Measurements from ENCODE around the gene WWC1.
"Not testable (repeated sequence)": the region's sequence is repeated elsewhere in the genome, so short reads cannot be mapped to it uniquely, and the experiment has no call there.

The WWC1 gene

DNA sequence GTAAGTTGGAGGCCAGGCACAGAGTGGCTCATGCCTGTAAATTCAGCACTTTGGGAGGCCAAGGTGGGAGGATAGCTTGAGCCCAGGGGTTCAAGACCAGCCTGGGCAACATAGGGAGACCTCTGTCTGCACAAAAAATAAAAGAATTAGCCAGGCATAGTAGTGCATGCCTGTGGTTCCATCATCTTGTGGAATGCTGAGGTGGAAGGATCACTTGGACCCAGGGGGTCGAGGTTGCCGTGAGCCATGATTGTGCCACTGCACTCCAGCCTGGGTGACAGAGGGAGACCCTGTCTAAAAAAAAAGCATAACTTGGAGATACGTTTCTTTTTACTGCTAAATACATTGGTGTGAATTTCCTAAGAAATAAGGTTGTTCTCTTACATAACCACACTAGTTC, 19.1 kb downstream of the WWC1 start:
- not testable (repeated sequence) for DNase-seq

DNA sequence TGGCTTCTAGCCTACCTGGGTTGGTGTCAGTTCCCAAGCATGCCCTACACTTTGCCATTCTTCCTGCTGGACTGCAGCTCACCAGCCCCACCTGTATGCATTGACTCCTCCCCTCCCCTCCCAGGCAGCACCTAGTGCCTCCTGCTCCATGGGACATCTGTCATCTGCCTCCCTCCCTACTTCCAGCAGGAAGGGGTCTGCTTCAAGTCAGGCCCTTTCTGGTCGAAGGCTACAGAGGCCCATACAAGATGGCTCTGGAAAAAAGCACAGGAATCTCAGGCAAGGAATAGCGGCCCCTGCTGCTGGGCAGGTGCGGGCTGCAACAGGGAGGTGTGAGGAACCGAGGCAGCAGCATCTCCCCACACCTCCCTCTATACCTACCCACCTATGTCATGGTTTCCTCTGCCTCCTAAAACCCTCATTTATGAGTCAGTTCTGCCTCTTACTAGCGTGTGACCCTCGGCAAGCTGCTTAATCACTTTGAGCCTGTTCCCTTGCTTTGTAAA, 19.7 kb downstream of the WWC1 start:
- DNase-seq, result peak; percentile 73

DNA sequence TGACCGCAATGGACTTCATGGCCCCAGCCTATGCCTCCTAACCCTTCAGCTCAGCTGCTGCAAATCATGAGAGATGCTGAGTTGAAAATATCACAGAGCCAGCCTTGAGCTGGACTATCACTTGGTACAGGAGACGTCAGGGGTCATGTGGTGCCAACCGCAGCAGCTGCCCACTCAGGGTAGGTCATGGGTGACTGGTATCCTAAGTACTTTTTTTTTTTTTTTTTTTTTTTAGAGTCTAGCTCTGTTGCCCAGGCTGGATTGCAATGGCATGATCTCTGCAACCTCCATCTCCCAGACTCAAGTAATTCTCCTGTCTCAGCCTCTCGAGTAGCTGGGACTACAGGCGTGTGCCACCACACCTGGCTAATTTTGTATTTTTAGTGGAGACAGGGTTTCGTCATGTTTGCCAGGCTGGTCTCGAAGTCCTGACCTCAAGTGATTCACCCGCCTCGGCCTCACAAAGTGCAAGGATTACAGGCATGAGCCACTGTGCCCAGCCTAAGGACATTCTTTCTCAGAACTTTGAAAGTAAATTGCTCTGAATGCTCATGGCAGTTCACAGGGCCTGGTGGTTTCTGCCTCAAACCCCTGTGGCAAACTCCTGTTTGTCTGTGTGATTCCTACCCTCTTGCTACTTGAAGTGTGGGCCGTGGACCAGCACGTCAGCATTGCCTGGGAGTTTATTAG, 21.3 kb downstream of the WWC1 start:
- peak; percentile 76 for DNase-seq

DNA sequence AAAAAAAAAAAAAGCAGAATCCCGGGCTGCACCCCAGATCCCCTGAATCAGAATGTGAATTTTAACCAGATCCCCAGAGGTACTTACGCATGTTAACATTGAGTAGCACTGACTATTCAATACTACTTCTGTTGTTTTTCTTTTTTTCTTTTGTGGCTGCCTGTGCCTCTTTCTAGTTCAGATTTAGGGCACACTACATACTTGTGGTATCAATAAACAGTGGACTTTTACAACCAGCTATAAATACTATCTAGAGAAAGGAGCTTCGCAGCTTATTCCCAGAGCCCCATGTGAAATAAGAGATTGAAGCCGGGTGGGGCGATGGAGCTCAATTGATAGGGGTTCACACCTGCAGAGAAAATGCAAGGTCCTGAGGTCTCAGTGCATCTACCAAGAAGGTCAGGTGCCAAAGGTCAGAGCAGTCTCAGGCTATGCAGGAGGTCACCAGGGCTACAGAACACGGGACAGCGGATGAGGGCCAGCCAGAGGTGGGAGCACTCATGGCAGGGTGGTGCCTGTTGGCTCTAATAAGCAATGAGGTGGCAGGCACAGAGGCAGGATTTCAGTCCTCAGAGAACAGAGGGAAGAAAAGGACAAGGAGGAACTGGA, 22.3 kb downstream of the WWC1 start:
- DNase-seq, result no peak

DNA sequence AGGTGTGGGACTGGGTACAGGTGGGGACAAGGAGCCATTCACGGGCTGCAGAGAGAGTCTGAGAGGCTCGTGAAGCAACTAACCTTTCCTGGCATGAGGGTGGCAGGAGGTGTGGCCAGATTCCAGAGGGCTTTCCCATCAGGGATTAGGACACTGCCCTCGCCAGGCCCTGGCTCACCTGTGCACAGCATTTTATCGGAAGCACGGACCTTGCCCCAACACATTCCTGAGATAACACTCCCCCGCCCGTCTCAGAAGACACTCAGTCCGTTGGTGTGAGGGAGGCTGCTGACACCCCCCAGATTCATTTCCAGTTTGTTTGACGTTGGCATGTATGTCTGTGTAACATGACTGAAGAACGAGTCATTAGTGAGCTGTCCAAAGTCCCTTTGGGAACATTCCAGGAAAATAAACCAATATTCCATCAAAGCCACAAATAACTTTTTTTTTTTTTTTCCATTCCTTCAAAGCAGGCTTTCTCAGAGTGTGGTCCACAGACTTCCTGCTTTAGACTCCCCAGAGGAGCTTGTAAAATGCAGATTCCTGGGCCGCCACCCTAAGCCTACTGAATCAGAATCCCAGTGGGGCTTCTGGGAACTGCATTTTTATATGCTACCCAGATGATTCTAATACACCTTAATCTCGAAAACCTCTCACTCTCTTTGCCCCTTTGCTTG, 23.4 kb downstream of the WWC1 start:
- DNase-seq, result peak; percentile 96

DNA sequence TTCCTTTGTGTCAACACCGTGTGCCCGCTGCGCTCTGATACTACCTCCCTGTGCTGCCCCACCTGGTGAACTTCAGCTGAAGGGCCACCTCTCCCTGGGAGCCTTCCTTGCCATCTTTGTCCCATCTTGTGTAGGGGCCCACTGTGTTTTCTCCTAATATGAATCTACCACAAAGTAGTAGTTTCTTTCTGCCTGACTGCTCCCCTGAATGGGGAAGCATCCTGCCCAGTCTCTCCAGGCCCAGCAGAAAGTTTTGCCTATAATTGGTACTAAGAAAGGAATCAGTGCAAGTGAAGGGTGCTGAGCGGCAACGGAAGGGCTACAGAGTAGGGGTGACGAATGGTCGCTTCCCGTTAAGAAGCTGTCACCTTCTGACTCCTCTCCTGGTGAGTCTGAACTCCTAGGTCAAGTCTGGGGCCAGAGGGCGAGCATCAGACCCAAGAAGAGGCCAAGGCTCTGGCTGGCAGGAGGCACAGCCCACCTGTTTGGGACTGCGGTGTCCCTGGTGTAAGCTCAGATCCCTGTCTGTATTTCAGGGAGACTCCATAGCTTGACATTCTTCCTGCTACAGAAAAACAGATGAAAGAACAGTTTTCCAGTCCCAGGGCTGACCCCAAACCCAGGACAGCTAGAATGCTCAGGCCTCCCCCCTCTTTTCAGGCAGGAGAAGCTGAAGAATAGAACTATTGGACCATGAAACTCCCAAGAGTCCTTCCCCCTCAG, 24.1 kb downstream of the WWC1 start:
- DNase-seq, result no peak

DNA sequence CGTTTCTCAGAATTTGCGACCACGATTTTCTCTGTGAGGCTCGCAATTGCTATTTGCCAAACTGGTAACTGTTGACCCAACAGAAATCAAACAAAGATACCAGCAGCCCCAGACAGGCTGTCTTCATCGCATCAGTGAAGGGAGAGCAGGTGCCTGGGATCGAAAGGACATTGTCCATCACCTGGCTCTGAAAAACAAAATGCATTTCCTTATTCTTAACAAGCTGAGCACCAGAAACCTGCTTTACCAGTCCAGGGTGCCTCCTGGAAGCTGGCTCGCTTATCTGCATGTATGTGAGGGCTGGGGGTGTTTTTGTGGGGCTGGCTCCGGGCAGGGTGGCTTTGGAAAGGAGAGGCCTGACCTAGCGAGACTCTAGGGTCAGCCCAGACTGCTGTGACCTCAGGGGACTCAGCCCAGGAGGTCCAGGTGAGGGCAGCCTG, 24.7 kb downstream of the WWC1 start:
- DNase-seq, result peak; percentile 87

DNA sequence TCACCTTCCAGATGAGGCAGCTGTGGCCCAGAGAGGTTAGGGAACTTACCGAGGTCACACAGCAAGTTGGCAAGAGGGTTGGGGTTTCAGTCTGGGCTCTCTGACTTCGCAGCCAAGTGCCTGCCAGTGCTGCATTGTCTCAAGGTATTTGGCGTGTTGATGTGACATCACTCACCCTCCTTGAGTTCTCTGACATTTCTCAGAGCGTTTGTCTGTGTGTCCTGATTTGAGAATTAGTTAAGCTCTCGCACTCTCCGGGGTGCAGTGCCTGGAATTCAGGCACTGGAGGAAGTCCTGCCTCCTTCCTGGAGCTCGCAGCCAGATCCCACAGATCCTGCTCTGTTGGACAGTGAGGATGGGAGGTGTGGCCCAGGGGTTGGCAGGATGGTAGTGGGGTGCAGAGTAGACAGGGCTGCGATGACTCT, 25.7 kb downstream of the WWC1 start:
- peak; percentile 79 for DNase-seq

DNA sequence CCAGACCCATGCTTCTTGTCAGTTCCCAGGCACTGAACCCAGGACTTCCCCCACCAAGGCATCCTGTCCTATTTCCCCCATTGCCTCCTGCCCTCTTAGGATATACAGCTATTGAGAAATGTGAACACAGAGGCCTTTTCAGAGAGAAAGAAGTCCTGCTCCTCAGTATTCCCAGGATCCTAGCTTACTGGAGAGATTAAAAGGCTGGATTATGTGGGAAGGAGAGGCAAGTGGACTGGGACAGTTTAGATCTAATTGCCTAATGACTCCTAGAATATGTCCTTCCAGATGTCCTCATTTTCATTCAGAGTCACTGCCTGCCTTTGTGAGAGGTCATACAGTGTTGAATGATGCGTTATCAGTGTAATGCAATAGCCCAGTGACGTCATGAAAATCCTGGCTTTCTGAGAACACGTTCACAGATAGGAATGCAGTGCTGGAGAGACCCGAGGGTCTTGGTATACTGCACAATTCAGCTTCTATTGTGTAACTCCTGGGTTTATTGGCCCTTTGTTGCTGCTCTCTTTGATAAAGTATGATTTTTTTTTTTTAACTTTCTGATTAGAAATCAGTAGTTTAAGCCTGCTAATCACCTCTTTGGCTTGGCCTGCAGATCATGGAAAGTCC, 26.2 kb downstream of the WWC1 start:
- DNase-seq, result peak; percentile 91

DNA sequence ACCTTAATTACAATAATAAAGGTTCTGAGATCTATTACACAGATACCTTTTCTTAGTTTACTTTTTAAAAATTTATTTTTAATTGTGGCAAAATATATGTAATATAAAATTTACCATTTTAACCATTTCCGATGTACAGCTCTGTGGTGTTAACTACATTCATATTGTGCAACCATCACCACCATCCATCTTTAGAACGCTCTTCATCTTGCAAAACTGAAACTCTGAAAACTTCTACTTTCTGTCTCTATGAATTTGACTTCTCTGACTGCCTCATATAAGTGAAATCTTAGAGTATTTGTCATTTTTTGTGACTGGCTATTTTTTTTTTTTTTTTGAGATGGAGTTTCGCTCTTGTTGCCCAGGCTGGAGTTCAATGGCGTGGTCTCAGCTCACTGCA, 26.8 kb downstream of the WWC1 start:
- no peak for DNase-seq

DNA sequence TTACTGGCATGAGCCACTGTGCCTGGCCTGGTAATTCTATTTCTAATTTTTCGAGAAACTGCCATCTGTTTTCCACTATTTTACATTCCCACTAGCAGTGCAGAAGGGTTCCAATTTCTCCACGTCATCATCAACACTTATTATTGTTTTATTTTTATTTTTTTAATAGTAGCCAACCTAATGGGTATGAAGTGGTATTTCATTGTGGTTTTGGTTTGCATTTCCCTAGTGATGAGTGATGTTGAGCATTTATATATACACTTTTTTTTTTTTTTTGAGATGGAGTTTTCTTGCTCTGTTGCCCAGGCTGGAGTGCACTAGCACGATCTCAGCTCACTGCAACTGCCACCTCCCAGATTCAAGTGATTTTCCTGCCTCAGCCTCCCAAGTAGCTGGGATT, 28.3 kb downstream of the WWC1 start:
- no peak for DNase-seq

DNA sequence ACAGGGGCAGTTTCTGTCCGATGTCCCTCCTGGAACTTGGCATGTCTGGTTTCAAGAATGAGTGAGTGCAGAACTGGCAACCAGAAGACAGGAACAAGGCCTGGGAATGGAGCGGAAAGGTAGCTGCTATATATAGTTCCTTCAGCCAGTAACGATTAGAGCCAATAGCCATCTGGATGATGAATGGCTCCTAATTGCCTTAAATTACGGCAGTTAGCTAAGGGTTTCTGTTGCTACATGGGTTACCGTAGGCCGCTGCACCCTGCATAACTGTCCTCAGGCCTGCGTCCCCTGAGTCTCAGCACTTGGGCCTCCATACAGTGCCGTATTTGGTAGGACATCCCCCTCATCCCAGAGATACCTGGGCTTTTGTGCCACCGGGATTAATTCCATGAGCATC, 29.4 kb downstream of the WWC1 start:
- DNase-seq, result peak; percentile 87

DNA sequence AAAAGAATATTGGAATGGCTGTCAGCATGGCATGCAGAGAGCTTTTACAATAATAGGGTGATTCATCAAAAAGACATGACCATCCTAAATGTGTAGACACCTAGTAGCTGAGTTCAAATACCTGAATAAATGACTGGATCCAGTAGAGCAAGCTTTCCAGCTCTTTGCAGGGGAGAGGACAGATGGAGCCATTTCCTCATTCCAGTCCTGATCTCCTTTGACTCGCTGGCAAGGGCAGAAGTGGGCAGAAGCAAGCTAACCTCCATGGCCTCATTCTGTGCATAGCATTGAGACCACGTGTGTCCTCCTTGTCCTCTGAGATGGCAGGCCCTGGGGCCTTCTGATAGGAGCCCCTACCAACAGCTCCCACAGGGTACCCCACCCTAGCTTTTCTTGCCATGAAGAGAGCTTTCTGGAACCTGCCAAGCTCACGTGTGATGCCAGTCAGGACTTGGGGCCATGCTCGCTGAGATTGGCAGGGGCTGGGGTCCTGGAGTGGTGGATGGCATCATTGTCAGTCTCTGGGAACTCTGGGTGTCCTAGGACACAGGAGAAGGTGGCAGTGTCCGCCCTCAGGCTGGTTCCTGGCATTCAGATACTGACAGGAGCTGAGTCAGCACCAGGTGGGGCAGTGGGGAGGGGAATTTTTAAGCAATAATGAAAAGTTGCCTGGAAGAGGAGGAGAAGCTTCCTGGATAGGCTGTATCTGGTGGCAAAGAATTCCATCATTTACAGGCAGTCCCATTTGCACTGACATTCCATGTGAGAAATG, 33.6 kb downstream of the WWC1 start:
- DNase-seq, result peak; percentile 84

DNA sequence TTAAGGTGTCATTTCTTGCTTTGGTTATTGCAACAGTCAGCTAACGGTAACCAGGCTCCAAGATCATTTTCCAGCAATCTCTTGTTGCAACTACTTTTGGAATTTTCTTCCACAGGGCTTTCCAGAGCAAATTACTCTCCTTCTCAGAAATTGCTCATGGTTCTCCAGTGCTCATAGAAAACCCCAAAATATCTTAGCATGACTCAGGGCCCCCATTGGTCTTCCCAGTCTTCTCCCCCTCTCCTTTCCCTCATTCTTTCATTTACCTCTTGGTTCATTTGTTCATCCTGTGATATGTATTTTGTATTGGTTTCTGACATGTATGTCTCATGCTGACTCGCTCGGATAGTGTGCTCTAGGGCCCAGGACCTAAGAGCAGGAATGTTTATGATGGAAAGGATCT, 35.6 kb downstream of the WWC1 start:
- DNase-seq, result no peak

DNA sequence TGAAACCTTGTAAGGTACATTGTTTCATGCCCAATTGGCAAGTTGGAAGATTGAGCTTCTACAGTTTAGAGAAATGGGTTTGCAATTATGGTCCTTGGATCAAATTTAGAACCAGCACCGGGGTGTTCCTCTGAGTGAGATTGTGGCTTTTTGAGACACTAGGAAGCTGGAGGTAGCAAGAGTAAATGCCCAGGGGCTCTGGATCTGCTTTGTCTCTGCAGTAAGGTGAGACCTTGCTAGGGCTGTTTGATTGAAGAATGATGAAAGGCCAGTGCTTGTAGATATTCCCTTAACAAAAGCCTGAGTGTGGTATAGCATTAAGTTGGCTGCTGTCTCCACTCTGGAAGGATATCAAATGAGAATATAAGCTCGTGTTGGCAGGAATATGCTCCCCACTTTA, 36.0 kb downstream of the WWC1 start:
- peak; percentile 67 for DNase-seq

DNA sequence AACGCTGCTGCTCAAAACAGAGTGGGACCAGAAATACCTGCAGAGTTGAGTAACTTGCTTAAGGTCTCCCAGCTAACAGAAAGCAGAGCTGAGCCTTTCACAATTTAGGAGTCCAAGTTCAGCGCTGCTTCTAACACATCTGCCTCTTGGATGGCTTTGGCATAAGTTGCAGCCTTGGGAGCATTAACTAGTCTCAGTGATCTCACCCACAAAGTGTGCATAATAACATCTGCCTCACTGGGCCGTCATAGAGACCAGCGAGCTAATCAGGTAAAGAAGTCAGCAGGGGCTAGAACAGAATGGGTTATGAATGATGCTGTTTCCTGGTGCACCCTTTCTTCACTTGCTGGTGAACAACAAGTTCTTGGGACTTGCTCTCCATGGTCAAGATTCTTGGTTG, 36.5 kb downstream of the WWC1 start:
- no peak for DNase-seq

DNA sequence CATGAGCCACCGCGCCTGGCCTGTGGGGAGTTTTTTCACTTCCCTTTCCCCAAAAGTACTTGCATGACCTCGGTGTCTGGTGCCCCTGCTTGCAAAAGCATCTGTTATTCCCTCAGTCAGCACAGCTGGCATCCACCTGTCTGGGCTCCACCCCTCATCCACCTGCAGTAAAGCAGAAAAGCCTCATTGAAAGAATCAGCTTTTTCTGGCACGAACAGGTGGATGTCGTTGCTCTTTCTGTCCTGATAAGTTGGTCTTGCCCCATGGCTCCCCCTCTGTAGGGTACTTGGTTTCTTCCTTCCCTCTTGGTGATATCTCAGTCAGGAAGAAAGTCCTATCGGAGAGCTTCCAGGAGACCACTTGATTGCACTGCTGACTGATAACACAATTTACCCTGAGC, 37.4 kb downstream of the WWC1 start:
- DNase-seq, result peak; percentile 67

DNA sequence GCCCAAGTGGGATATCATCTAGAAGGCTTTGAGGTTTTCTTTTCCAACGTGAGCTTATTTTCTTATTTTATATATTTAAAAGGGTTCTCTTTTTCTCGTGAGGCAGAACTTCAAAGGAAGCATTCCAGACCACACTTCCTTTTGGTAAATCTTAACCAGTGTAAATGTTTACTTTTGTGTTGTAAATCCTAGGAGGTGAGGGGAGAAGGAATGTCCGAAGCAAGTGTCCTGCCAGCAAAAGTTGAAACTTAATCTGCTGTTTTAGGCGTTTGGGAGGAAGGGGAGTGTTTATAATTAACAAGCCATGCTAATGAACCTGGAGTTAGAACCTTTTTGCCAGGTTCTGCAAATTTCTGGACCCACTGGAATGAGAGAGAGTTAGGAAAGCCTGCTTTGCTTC, 37.9 kb downstream of the WWC1 start:
- no peak for DNase-seq

DNA sequence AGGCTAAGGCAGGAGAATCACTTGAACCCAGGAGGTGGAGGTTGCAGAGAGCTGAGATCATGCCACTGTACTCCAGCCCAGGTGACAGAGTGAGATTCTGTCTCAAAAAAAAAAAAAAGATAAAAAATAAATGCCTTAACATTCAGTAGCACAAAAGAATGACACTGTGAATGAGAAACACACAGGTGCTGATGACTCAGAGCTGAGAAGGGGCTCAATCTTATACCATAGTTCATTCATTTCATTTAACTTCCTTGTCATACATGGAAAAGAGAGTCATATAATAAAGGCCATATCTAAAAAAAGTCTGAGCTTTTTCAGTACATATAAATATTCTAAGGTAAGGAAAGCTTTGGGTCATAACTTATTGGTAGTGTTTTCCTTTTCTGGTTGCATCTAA, 40.6 kb downstream of the WWC1 start:
- DNase-seq, result no peak

DNA sequence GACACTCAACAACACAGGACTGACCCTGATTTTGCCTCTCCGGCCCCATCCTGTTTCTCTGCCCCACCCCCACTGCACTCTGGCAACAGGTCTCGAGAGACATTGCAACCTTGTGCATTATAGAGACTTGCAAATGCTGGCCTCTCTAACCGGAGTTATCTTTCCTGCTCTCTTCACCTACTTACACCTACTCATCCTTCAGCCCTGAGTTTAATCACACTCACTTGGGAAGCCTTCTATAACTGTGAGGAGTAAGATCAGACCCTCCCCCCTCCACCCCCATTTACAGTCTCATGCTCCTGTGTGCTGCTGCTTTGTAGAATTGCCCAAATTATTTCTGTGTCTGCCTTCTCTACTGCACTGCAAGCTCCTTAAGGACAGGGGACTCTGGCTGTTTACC, 42.8 kb downstream of the WWC1 start:
- no peak for DNase-seq

DNA sequence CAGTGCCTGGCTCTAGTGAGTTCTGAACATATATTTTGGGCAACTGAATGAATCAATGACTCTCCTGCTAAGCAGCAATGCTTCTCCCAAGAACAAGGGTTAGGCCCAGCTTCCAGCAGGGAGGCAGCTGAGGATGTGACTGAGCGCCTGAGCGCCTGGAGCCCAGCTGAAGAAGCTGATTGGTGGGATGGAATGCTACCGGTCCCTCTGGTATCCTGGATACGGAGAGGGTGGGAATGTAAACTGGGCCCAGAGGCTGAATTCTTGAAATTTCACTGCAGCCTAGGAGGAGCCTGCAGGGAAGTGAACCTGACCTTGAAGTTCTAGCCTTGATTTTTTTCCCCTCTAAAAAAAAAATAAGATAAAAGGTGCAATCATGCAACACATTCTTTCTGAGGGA, 43.2 kb downstream of the WWC1 start:
- DNase-seq, result peak; percentile 96

DNA sequence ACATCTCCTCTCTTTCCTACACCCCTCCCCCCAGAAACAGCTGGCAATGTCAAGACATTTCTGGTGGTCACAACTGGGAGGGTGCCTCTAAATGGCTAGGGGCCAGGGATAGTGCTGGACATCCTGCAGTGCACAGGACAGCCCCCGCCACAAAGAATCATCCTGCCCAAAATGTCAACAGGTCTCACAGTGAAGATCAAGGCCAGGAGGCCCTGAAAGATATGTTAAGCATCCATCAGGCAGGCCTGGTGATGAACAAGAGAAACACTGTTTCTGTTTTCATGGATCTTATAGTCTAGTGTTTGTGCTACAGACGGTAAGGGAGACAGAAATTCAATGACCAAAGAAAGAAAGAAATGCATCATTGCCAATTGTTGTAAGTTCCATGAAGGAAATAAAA, 45.9 kb downstream of the WWC1 start:
- DNase-seq, result no peak
